GM12872 (cell line): ENCODE results near the gene MYCT1.

Experiments used
- CTCF ChIP-seq: IDR thresholded peaks from 3 replicates; pipeline ENCODE4 v1.5.1; 2011; ENCODE audit warnings: low read depth, mild to moderate bottlenecking, low read length, moderate library complexity; ENCODE audit not compliant: insufficient read depth

Gene MYCT1

GRCh38 chr6:152680879-152681517, 16.7 kb upstream of the MYCT1 start:
- no peak for TF ChIP-seq CTCF

- no peak for TF ChIP-seq CTCF
Observed at GRCh38 chr6:152682141-152682540, 15.6 kb upstream of the MYCT1 start.

- no peak for TF ChIP-seq CTCF
Observed at GRCh38 chr6:152685819-152686218, 11.9 kb upstream of the MYCT1 start.

- TF ChIP-seq CTCF = no peak
Observed at GRCh38 chr6:152695372-152696045, 2.2 kb upstream of the MYCT1 start.

- no peak for TF ChIP-seq CTCF
Observed at GRCh38 chr6:152696522-152696921, 1.2 kb upstream of the MYCT1 start.

GRCh38 chr6:152698692-152699091, 995 bp downstream of the MYCT1 start:
- TF ChIP-seq CTCF = no peak

- no peak for TF ChIP-seq CTCF
Observed at GRCh38 chr6:152700427-152700826, 2.7 kb downstream of the MYCT1 start.
